ENCODE data around the gene SIVA1.

DNA sequence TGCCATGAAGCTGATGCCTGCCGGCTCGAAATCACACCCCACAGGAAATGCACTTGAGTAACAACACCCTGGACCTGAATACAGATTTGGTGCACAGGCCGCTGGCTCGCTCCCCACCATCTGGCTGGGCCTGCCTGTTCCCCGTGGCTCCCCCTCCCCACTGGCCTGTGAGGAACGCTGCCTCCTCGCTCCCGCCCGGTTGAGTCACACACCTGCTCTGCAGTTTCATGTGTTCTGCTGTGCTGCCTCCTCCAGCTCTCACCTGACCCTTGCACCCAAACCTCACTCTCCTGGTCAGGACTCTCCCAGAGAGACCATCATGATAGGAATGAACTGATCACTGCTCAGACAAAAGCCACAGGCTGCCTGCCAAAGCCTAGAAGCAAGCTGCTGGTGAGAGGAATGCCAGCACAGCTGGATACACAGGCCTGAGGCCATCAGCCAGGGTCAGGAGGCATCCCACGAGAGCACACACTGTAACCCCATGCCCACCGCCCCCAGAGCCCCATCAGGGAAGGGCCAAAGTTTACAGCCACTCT, 3.8 kb upstream of the SIVA1 start:
- TF ChIP-seq POLR2A (IDR thresholded peaks at IDR 0.05) = no peak
- TF ChIP-seq, protein P1, sequence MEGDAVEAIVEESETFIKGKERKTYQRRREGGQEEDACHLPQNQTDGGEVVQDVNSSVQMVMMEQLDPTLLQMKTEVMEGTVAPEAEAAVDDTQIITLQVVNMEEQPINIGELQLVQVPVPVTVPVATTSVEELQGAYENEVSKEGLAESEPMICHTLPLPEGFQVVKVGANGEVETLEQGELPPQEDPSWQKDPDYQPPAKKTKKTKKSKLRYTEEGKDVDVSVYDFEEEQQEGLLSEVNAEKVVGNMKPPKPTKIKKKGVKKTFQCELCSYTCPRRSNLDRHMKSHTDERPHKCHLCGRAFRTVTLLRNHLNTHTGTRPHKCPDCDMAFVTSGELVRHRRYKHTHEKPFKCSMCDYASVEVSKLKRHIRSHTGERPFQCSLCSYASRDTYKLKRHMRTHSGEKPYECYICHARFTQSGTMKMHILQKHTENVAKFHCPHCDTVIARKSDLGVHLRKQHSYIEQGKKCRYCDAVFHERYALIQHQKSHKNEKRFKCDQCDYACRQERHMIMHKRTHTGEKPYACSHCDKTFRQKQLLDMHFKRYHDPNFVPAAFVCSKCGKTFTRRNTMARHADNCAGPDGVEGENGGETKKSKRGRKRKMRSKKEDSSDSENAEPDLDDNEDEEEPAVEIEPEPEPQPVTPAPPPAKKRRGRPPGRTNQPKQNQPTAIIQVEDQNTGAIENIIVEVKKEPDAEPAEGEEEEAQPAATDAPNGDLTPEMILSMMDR (IDR thresholded peaks at IDR 0.05) = no peak
- peak in 1 of 3 donors; percentile 16 for TF ChIP-seq POLR2AphosphoS5 (IDR thresholded peaks at IDR 0.05)

Measured in transverse colon (tissue), 4 donors.